Omental fat pad (tissue), 4 donors: Measurements from ENCODE around the gene SUPV3L1. TPM values are rescaled to one million over a fixed set of nuclear protein-coding genes. Genes with fewer than 3 reads are reported as not detected.
"Not testable (repeated sequence)": the region's sequence is repeated elsewhere in the genome, so short reads cannot be mapped to it uniquely, and the experiment has no call there.

Experiments used
- ATAC-seq: fragments of 150-250 bp; one replicate; pipeline ENCODE4 v1.9.1; 2016; ENCODE audit warnings: mild to moderate bottlenecking, moderate library complexity; ENCODE audit not compliant: low FRiP score
- DNase-seq: peaks from one replicate; pipeline ENCODE4 v3.0.0-alpha.2; 2019; ENCODE audit warnings: low spot score
- total RNA-seq, 4 donors: library from RNA; depleted of rRNA; stranded (reverse); fragments of >200 nt; gene quantifications; one replicate each; pipeline ENCODE4 v1.1.0, GENCODE V29; 2016
- TF ChIP-seq, protein P1 (sequence below), 3 donors: fragments of 450-650 bp; IDR thresholded peaks; one replicate each; pipeline ENCODE4 v1.5.1; 2016 to 2017; ENCODE audit warnings: antibody characterized with exemption in 3 of 3, mild to moderate bottlenecking in 3 of 3, moderate library complexity in 2 of 3

The SUPV3L1 gene
- total RNA-seq, 4 donors from 2014 or later: 13.7 to 50.6 (median 22.0) TPM

DNA sequence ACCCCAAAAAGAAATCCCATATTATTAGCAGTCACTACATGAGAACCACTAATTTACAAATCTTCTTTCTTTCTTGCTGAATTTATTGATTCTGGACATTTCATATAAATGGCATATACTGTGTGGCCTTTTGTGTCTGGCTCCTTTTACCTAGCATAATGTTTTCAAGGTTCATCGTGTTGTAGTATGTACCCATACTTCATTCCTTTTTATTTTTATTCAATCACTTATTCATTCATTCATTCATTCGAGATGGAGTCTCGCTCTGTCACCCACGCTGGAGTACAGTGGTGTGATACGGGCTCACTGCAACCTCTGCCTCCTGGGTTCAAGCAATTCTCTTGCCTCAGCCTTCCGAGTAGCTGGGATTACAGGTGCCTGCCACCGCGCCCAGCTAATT is 34.2 kb upstream of the SUPV3L1 start:
- TF ChIP-seq, protein P1, sequence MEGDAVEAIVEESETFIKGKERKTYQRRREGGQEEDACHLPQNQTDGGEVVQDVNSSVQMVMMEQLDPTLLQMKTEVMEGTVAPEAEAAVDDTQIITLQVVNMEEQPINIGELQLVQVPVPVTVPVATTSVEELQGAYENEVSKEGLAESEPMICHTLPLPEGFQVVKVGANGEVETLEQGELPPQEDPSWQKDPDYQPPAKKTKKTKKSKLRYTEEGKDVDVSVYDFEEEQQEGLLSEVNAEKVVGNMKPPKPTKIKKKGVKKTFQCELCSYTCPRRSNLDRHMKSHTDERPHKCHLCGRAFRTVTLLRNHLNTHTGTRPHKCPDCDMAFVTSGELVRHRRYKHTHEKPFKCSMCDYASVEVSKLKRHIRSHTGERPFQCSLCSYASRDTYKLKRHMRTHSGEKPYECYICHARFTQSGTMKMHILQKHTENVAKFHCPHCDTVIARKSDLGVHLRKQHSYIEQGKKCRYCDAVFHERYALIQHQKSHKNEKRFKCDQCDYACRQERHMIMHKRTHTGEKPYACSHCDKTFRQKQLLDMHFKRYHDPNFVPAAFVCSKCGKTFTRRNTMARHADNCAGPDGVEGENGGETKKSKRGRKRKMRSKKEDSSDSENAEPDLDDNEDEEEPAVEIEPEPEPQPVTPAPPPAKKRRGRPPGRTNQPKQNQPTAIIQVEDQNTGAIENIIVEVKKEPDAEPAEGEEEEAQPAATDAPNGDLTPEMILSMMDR (IDR thresholded peaks at IDR 0.05): no peak
- DNase-seq (no peak), ATAC-seq (no peak)

DNA sequence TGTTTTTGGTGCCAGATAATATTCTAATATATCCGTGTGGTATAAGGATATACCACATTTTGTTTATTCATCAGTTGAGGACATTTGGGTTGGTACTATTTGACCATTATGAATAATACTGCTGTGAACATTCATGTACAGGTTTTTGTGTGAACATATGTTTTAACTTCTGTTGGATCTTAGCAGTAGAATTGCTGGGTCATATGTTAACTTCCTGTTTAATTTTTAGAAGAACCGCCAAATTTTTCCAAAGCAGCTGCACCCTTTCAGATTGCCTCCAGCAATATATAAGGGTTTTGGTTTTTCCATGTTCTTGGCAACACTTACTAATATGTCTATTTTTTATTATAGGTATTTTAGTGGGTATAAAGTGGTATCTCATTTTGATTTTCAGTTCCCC is 33.3 kb upstream of the SUPV3L1 start:
- ATAC-seq (no peak), DNase-seq (no peak)
- TF ChIP-seq, protein P1 (IDR thresholded peaks at IDR 0.05): no peak

DNA sequence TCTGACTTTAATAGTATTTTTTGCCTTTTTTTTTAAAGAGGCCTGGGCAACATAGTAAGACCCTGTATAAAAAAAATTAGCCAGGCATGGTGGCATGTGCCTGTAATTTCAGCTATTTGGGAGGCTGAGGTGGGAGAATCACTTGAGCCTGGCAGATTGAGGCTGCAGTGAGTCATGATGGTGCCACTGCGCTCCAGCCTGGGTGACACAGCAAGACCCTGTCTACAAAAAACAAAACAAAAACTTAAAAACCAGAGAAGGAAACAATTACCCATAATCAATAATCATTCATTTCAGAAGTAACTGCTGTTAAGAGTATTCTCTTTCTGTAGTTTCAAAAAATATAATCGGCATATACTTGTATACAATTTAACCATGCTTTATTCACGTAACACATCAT is 28.1 kb upstream of the SUPV3L1 start:
- no peak for DNase-seq
- TF ChIP-seq, protein P1 (IDR thresholded peaks at IDR 0.05): no peak

DNA sequence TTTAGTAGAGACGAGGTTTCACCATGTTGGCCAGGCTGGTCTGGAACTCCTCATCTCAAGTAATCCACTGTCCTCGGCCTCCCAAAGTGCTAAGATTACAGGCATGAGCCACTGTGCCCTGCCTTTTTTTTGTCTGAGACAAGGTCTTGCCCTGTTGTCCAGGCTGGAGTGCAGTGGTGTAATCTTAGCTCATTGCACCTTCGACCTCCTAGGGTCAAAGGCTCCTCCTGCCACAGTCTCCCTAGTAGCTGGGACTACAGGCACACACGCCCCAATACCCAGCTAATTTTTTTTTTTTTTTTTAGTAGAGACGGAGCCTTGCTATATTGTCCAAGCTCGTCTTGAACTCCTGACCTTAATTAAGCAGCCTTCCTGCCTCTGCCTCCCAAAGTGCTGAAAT is 26.8 kb upstream of the SUPV3L1 start:
- no peak for ATAC-seq
- TF ChIP-seq, protein P1 (IDR thresholded peaks at IDR 0.05): no peak
- no peak for DNase-seq

More for the DNA sequence above, 28.1 kb upstream of the SUPV3L1 start:
- no peak for ATAC-seq

DNA sequence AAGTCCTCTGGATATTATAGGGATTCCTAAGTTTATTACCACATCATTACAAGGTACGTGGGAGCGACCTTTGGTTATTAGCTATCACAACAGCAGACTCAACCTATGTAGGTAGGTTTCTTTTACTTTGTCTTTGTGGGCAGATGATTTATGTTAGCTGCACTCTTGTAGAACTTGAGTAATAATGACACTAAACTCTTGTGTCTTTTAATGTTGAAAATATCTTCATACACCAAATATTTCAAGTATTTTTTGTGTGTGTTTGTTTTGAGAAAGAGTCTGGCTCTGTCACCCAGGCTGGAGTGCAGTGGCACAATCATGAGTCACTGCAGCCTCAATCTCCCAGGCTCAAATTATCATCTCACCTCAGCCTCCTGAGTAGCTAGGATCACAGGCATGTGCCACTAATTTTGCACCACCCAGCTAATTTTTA is 19.2 kb upstream of the SUPV3L1 start:
- ATAC-seq: no peak
- DNase-seq: no peak
- TF ChIP-seq, protein P1 (IDR thresholded peaks at IDR 0.05): no peak

DNA sequence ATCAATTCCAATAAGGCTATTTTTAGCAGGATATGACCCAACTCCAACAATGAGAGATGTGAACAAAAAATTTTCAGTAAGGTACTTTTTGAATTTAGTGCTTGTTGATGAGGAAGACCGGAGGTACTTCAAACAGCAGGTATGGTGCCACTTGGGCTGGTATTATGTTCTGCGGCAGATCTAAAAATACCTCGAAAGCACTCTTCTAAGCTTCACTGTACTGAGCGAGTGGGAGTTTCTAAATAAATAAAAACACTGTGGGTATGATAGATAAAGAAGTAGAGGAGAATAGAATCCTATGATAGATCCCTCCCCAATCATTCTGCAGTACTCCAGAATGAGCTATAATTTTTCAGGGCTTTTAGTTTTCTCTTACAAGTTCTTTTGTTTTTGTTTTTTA is 11.5 kb upstream of the SUPV3L1 start:
- ATAC-seq: no peak
- DNase-seq: no peak
- TF ChIP-seq, protein P1 (IDR thresholded peaks at IDR 0.05): no peak

DNA sequence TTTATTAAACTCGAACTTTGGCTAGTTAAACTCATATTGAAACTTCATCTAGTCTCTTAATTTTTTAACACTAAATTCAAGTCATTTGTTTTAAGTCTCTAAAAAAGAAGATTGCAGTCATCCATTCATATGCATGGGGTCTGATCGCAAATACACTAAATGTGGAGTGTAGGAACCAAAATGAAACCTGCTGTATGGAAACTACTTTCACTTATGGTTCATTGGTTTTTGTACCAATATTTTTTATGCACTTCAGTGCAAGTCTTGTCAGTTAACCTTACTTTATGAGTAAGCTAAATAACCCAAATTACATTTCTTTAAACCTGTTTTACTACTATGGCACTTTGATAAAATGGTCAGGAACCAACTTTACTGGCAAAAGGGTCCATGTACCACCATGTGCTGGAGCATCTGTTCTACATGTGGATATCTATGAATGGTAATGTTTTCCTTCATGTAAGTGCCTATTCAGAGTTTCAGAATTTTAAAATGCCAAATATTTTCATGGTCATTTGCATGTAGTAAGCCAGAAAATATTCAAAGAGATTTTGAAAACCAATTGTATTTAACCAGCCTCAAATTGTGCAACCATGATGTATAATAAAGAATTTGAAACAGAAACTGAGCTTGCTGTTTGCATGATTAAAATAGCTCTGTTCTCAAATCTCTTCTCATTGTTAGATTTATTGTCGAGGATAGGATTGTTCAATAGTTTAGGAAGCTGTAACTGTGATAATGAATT is 7.6 kb upstream of the SUPV3L1 start:
- no peak for DNase-seq
- no peak for ATAC-seq
- TF ChIP-seq, protein P1 (IDR thresholded peaks at IDR 0.05): no peak

DNA sequence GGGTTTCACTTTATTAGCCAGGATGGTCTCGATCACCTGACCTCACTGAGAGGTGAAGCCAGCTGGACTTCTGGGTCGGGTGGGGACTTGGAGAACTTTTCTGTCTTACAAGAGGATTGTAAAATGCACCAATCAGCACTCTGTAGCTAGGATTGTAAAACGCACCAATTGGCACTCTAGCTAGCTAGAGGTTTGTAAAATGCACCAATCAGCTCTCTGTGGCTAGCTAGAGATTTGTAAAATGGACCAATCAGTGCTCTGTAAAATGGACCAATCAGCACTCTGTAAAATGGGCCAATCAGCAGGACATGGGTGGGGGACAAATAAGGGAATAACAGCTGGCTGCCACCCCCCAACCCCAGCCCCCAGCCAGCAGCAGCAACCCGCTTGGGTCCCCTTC is 4.7 kb upstream of the SUPV3L1 start:
- not testable (repeated sequence) for ATAC-seq, DNase-seq
